GM20000 (cell line): Measurements from ENCODE around the gene RNF5.

ENCODE experiments used
- DNase-seq: peaks from one replicate; pipeline ENCODE4 v3.0.0; 2012; ENCODE audit warnings: low spot score
- TF ChIP-seq, protein P1 (sequence below): IDR thresholded peaks from 2 replicates; pipeline ENCODE4 v1.5.1; 2012; ENCODE audit warnings: mild to moderate bottlenecking, control low read depth; ENCODE audit errors: extremely low read depth, missing control alignments

The RNF5 gene

GRCh38 chr6:32166411-32167061 is 11.7 kb upstream of the RNF5 start:
- TF ChIP-seq, protein P1, sequence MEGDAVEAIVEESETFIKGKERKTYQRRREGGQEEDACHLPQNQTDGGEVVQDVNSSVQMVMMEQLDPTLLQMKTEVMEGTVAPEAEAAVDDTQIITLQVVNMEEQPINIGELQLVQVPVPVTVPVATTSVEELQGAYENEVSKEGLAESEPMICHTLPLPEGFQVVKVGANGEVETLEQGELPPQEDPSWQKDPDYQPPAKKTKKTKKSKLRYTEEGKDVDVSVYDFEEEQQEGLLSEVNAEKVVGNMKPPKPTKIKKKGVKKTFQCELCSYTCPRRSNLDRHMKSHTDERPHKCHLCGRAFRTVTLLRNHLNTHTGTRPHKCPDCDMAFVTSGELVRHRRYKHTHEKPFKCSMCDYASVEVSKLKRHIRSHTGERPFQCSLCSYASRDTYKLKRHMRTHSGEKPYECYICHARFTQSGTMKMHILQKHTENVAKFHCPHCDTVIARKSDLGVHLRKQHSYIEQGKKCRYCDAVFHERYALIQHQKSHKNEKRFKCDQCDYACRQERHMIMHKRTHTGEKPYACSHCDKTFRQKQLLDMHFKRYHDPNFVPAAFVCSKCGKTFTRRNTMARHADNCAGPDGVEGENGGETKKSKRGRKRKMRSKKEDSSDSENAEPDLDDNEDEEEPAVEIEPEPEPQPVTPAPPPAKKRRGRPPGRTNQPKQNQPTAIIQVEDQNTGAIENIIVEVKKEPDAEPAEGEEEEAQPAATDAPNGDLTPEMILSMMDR, result no peak

DNA sequence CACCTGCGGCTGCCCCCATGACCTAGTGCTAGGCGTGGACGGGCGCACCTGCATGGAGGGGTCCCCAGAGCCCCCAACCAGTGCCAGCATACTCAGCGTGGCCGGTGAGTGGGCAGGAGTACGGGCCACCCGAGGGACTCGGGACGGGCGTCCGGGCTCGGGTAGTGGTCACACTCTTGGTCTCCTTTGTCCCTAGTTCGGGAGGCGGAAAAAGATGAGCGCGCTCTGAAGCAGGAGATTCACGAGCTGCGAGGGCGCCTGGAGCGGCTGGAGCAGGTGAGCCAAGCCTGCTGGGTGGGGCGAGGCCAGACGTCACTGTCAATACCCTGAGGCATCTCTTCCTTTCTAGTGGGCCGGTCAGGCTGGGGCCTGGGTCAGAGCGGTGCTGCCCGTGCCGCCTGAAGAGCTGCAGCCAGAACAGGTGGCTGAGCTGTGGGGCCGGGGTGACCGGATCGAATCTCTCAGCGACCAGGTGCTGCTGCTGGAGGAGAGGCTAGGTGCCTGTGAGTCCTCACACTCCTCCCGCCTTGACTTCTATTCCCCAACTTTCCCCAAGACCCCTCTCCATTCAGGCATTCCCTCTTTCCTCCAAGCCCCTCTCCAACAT is 10.9 kb upstream of the RNF5 start:
- no peak for DNase-seq
- TF ChIP-seq, protein P1, result no peak

More at GRCh38 chr6:32166411-32167061, 11.7 kb upstream of the RNF5 start:
- DNase-seq, result no peak

DNA sequence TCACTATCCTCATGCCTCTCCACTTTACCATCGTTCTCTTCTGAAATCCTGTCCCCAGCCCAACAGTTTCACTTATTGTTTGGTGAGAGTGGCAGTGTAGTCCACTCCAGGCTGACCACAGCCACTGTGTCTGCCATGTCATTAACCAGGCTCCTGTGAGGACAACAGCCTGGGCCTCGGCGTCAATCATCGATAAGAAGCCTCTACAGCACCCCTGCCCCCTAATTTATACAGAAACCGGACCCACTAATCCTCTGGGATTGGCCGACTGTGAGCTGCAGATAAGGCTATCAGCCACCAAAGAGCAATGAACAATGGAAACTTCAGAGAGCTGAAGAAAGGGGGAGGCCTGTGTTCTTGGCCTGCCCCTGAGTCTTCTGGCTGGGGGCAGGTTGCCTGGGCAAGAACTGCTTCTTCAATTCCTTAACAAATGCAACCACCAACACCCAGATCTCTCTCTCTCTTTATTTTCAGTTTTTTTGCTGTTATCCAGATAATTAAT is 10.4 kb upstream of the RNF5 start:
- no peak for DNase-seq

GRCh38 chr6:32168350-32168749 is 9.9 kb upstream of the RNF5 start:
- DNase-seq, result no peak
- TF ChIP-seq, protein P1, result no peak

More for the DNA sequence above, 10.4 kb upstream of the RNF5 start:
- TF ChIP-seq, protein P1, result no peak

DNA sequence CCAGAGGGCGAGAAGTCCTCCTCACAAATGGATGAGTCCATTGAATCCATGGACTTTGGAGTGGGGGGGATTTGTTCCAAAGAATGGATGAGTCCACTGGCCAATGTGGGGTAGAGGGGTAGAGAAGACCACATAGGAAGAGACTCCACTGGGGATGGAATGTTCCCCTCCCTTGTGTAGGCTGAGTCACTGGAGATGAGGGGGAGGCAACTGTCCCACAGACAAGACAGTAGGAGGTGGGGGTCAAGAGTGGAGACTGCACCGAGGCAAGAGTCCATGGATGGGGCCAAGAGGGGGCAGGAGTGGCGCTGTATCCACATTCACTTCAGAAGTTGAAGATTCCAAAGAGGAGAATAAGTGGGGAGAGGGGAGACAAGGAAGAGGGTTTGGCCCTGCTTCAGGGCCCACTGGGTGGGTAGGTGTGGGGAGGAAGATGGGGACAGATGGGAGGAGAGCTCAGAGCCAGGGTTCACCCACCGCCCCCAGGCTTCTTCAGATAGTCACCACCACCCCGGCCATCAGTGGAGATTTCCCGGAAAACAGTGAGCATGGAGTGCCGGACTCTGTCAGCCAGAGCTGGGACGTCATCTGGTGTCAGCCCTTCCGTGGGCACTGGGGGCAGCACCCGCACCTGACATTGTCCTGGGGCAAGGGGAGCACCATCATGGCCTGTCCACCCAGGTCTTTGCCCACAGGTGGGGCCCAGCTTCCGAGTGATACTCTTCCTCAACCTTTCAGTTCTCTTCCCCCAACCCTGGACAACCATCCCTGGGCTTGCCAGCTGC is 9.2 kb upstream of the RNF5 start:
- TF ChIP-seq, protein P1, result no peak
- DNase-seq, result no peak

- no peak for DNase-seq
- TF ChIP-seq, protein P1, result no peak
Measured at GRCh38 chr6:32170294-32170693, 7.9 kb upstream of the RNF5 start.

DNA sequence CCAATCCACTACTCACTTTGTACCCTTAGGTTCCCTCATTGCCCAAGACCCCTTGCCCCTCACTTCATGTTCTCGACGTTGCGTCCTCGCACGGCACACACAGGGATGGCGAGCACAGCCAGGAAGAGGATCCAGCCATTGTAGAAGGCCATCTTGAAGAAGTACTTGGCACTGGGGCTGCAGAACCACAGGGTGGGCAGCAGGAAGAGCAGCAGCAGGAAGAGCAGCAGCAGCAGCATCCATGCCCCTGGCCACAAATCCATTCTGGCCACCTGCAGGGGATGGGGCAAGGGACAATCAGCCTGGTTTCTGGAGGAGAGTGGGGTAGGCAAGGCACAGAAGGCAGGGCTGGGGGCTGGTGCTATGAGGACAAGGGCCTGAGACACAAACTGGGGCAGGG is 7.0 kb upstream of the RNF5 start:
- TF ChIP-seq, protein P1, result no peak
- DNase-seq, result no peak
